Measurements from ENCODE around the gene GABRB3.

Gene GABRB3

DNA sequence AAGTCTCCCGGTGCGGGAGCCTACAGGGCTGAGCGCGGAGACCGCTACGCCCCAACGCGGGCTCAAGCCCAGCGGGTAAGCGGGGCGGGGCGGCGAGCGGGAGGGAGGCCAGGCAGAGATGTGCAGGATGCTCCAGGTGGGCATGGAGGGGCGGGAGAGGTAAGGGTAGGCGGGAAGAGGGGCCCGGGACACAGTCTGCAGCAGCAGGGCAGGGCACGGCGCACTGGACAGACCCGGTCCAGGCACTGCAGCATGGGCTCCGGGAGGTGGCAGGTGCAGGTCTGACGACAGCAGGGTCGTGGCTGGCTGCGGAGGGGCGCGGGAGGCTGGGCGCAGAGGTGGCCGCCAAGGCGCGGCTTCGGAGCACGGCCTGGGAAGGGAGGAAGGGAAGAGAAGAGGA lies 102.8 kb downstream of the GABRB3 start:
- DNase-seq, result no peak

DNA sequence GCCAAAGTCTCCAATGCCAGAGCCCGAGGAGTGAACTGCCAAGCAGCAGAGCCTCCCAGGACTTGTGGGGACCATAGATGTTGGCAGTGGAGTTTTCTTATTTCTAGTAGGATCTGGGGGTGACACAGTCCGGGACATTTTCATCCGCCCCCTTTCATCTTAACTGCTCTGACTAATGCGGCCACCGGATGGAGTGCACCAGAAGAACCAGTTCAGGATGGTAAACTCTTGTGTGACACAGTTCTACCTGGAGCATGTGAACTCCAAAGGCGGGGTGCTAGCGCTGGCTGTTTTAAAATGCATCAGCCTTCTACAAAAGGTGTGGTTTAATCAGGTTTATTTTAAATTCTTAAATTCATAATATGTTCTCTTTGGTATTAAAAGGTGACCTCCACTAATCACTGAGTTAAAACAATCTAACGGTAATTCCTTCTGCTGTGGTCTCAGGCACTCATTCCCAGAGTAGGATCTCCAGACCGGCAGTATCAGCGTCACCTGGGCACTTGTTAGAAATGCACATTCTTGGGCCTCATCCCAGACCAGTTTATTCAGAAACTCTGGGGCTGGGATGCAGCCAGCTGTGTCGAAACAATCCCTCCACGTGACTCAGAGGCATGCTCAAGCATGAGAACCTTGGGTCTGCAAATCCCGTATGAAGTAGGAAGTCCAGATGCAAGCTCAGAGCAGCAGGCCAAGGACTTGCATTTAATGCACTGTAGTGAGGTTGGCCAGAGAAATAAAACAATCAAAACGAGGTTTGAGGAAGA lies 105.5 kb downstream of the GABRB3 start:
- no peak for DNase-seq

DNA sequence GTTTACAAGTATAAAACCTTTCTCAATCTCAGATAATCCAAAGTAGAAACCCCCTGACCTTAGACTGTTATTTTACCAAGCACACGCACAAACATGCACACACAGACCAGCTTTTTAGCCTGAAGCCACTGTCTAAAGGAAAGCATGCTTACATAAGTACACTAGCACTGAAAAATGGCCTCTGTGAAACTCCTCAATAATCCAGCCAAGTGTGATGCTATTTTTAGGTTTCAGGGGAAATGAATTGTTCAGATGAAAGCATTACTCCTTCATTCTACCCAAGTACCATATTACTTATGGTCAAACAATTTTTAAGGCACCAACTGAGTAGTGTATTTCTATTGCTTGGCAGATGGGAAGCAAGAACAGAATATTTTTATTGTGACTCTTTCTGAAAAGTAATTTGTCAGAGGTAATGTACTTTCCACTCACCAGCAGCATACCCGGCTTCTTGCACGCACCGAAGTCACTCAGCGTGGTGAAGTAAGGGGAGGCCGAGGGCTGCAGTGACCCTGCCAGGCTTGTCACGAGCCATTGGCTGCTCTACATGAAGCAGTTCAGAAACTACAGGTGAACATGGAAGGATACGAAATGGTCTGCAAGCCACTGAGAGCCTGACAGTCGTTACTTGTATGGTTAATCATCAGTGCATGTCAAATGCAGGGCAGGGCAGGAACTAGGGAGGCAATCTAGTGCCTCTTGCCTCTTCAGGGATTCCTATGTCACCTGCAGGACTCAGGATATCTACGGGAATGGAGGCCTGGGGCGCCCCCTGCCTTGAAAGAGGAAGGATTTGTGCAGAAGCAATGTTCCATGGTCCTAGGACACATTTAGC lies 106.7 kb downstream of the GABRB3 start:
- peak; percentile 48 for DNase-seq

- DNase-seq, result no peak
These were observed 110.6 kb downstream of the GABRB3 start for GRCh38 chr15:26662283-26662682.

DNA sequence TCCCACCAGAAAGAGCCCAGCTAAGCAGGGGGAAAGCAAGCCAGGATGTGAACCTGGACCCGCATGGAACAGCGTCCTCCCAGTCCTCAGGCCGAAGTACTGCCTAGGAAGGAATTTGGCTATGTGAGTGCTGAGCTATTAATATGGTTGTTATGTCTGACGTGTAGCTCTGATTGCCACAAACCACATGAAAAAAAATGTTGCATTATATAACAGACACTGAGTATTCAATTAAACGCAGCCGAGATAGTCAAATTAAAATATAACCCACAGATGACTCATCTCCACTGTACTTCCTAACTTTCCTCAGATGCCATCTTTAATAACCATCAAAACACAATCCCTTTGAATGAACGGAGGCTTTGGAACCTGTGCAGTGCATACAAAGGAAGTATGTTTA lies 111.1 kb downstream of the GABRB3 start:
- DNase-seq, result no peak

DNA sequence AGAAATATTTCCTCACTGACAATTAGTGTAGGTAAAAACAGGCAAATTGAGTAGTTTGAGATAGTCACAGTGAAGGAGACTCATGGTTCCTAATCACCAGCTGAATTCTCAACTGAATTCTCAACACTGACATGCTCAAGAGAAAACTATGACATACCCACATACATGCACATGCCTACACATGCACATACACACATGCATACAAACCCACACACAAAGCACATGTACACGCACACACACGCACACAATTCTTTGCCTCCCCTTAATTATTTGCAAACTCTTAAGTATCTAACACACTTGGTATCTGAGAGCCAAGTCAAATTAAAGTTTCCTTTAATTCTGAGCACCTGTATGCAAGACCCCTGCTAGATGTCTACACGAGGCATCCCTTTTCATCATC lies 111.8 kb downstream of the GABRB3 start:
- no peak for DNase-seq

- no peak for DNase-seq
These were observed 112.6 kb downstream of the GABRB3 start for GRCh38 chr15:26660241-26660640.

- no peak for DNase-seq
These were observed 114.6 kb downstream of the GABRB3 start for GRCh38 chr15:26658290-26658689.

DNA sequence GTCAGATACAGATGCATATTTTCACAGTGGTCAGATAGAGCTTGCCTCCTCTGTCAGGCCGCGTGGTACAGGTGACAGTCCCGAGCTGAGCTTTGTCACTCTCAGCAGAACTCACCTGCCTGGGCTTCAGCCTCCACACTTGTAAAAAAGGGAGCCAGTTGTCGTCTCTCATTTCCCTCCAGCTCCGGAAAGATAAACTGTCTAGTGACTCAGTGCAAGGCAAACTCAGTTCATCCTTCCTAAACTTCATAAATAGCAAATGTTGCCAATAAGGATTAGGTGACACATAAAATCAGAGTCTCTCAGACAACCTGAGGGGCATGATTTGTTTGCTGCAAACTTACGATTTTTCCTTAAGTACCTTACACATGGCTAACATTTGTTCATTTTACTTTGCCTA lies 116.8 kb downstream of the GABRB3 start:
- no peak for DNase-seq

GRCh38 chr15:26651909-26652308 lies 121.0 kb downstream of the GABRB3 start:
- DNase-seq, result no peak

DNA sequence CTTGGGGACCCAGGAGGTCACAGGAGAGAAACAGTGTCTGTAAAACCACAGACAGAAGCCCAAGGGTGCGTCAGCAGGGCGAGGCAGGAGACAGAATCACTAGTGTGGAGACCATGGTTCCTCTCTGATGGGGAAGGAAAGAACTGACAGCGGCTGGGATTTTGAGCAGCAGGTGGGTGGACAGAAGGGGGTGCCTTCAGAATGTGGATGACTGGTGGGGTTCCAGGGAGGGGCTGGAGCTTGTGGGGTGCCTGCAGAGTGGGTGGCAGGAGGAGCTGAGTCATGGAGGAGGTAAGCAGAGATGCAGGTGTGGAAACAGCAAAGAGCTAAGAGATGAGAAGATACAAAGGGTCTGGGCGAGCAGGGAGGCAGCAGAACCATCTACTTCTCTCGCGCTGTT lies 124.2 kb downstream of the GABRB3 start:
- DNase-seq, result no peak

DNA sequence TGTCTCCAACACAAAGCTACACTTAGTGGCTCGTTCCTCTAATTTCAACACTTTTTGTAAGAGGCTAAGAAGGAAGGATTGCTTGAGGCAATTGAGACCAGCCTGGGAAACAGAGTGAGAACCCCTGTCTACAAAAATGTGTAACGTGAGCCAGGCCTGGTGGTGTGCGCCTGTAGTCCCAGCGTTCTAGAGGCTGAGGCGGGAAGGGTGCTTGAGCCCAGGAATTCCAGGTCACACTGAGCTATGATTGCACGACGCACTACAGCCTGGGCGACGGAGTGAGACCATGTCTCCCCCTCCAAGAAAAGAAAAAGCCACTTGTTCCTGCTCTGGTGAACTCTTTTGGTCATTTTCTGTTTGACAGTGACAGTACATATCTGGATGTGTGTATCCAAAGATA lies 127.9 kb downstream of the GABRB3 start:
- DNase-seq, result no peak

DNA sequence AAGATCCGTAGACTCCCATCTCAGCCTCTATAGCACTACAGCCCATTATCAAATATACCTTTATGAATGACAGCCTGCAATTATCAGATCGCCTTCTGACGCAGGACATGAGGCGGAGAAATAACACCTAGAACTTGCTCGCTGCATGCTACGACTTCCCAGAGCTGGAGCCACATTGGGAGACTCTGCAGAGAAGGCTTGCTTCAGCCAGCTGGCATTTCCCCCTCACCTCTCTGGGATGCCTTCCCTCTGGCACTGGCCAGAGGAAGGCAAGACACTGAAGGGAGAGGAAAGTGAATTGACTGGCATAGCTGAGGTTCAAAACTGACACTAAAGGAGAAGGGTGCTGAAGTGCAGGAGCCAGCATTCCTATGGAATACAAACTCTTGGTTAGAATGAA lies 131.7 kb downstream of the GABRB3 start:
- no peak for DNase-seq

DNA sequence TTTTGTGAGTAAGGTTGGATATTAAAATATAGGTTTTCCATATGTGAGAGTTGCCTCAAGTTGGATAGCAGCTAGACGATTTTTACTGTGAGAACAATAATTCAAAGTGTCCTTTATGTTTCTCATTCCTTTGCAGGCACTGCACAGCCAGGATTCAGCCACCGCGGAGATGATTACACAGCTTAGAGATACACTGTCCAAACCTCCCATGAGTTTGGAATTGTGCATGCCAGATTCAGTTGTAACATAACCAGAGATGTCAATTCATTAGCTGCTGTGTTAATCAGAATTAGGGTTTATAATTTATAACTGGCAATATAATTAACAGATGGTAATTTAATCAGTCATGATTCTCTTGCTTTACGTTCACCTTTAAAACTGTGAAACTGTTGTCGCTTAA lies 132.3 kb downstream of the GABRB3 start:
- no peak for DNase-seq

DNA sequence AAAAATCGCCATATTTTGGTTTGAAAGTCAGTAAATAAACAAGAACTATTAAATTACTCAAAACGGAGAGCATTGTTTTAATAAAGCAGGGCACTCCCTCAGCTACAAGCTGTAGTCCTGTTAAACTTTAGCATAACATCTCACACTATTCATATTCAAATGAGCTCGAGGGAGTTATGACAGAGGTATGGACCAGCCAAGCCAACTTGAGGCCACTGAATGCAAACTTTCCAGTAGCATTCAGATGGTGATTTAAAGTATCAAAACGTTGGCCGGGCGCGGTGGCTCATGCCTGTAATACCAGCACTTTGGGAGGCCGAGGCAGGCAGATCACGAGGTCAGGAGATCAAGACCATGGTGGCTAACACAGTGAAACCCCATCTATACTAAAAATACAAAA lies 132.9 kb downstream of the GABRB3 start:
- DNase-seq, result no peak

DNA sequence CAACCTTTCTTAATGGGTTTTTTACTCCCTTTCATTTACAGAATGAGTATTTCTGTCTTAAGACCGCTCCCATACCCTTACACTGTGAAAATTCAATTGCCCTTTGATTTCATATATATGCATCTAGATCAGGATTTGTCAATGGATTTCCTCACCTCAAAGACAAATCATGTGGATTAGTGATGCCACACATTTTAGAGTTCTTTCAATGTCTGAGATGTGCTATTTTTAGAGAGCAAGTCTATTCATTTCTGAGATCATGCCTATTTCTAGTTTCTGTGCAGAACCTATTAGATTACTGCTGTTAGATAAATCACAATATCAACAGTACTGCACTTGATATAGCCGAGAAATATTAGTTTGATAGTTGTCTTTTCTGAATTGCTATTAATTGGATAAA lies 137.3 kb downstream of the GABRB3 start:
- DNase-seq, result no peak

- no peak for DNase-seq
These were observed 137.8 kb downstream of the GABRB3 start for GRCh38 chr15:26635105-26635504.

GRCh38 chr15:26634319-26634718 lies 138.5 kb downstream of the GABRB3 start:
- no peak for DNase-seq

DNA sequence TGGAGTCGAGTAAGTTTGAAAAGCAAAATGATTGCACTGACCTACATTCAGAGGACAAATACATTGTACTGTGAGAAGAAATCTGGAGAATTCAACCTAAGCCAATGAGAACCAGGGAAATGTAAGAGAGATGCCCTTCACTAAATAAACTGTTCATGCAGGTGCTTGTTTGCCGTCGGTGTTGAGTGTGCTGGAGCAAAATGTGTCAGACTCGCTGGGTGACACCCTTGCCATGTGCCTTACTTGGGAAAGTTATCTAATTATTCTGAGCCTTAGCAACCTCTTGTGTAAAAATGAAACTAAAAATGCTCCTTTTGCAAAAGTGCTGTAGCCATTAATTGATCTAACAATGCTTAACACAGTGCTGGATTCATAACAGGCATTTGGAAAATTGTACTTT lies 140.4 kb downstream of the GABRB3 start:
- no peak for DNase-seq

DNA sequence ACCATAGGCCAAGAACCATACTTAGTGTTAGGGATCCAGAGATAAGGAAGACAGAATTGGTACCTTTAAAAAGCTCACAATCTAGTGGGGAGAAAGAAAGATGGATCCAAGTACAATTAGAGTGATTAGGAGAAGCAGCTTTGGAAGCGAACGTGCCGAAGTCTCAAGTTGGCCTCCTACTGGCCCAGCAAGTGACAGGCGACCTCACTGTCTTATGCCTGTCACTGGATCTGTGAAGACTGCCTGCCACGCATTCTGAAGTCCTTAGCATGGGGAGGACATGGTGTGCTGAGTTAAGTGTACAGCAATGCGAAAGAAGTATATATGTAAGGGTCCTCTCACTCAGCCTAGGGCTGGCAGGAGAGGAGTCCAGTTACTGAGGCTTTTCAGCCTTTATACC lies 141.0 kb downstream of the GABRB3 start:
- no peak for DNase-seq

DNA sequence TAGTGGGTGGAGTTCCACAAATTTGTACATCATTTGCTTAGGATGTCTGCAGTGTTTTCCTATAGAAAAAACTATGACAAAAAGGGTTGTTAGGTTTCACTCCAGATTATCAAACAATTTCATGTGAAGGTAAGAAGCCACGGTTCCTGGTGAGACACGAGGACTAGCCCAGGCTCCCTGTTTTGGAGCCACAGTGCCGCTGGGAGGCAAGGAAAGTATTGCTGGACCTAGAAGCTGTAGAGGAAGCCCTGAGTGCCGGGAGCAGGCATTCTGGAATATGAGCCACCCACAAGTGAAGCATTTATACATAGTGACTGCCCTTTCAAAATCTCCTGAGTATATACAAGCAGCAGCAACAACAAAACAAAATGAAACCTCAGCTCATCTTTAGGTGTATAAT lies 142.0 kb downstream of the GABRB3 start:
- no peak for DNase-seq

DNA sequence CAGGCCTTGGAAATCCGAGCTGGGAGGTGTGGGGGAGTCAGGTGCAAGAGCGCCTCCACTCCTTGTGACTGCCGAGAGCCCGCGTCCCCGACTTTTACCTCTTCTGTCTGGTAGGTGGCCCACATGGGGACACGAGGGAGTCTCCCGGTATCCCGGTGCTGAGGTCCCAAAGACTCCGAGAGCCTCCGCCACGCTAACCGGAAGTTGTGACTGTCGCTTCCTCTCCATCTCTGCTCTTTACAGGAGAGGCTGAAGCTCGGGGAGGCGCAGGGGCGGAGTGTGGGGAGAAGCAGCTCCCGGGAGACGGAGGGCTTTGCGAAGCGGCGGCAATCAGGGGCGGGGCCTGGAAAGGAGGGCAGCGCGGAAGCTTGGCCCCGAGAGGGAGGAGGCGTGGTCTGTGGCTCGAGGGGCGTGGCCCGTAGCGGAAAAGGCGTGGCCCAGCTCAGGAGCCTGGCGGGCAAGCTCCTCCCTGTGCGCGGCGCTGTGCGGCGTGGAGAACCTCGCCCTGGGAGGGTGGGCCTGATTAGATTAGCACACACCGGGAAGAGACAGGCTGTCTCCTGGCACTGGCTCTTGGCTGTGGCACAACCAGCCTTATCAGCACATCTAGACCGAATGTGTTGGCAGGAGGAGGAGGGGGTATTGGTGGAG lies 143.9 kb downstream of the GABRB3 start:
- DNase-seq, result peak; percentile 61

GRCh38 chr15:26628071-26628470 lies 144.8 kb downstream of the GABRB3 start:
- DNase-seq, result no peak

DNA sequence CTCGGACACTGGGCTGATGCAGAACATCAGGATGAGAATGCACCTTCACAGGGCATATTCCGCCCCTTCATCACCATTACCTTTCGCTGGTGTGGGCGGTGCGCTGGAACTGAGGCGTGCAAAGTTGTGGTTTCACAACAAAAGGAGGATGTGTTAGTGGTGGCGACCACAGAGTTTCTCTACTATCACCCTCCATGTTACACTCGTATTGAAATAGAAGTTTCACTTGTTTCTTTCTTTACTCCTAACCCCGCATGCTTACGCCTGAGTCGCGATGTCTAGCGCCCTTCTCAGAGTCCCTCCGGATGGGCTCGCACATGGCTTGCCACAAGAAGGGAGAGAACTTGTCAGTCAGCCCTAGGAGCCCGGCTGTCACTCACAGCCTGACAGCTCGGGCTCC lies 148.7 kb downstream of the GABRB3 start:
- DNase-seq, result no peak

Measured in right hindlimb (tissue), 1 donor.